Naive thymus-derived CD4-positive, alpha-beta T cell (primary cell): Measurements from ENCODE around the gene CAMK4. TPM values are rescaled to one million over a fixed set of nuclear protein-coding genes. Genes with fewer than 3 reads are reported as not detected.

Source experiments
- ATAC-seq: fragments of 150-1000 bp; cut with Tn5 transposase; 2 replicates; pipeline ENCODE4 v1.10.0; 2021; ENCODE audit warnings: mild to moderate bottlenecking, moderate library complexity
- CTCF ChIA-PET: fragments of 350-600 bp; sonication (Branson Sonifier 250); formaldehyde crosslinking; loops from one replicate; lab custom pipeline; 2021; ENCODE audit warnings: antibody characterized with exemption; lab: Charles Lee
- POLR2A ChIA-PET: fragments of 350-600 bp; sonication (Branson Sonifier 250); formaldehyde crosslinking; loops from one replicate; lab custom pipeline; 2021; ENCODE audit warnings: antibody characterized with exemption, inconsistent platforms; lab: Charles Lee
- DNase-seq, 9 donors: peaks; one replicate each; pipeline versions ENCODE4 v3.0.0 to v3.0.0-alpha.2; 2020 to 2022; ENCODE audit warnings: mixed read lengths in 1 of 9
- H3K27ac ChIP-seq: one replicate; pipeline ENCODE4 v1.7.0; 2013; ENCODE audit warnings: mild to moderate bottlenecking, low read depth, low read length, moderate library complexity
- H3K27me3 ChIP-seq, 2 donors: one replicate each; pipeline ENCODE4 v1.7.0; 2013; ENCODE audit warnings: low read length in 2 of 2, mild to moderate bottlenecking in 2 of 2, moderate library complexity in 2 of 2; ENCODE audit not compliant: control insufficient read depth in 2 of 2, insufficient read depth in 2 of 2
- H3K36me3 ChIP-seq, 3 experiments: 1 replicate in 2 of 3; 2 replicates in 1 of 3; pipeline ENCODE4 v1.7.0; 2013; ENCODE audit warnings: low read length in 3 of 3, mild to moderate bottlenecking in 3 of 3, moderate library complexity in 1 of 3; ENCODE audit not compliant: insufficient read depth in 3 of 3, control insufficient read depth in 2 of 3
- H3K4me1 ChIP-seq, 2 donors: one replicate each; pipeline ENCODE4 v1.7.0; 2013; ENCODE audit warnings: low read length in 2 of 2, mild to moderate bottlenecking in 2 of 2, moderate library complexity in 1 of 2; ENCODE audit not compliant: control insufficient read depth in 2 of 2, insufficient read depth in 2 of 2
- H3K4me3 ChIP-seq: 2 replicates; pipeline ENCODE4 v1.7.0; 2013; ENCODE audit warnings: mild to moderate bottlenecking, low read length
- H3K9me3 ChIP-seq, 3 experiments: 1 replicate in 2 of 3; 2 replicates in 1 of 3; pipeline ENCODE4 v1.7.0; 2013; ENCODE audit warnings: low read length in 3 of 3; ENCODE audit not compliant: control insufficient read depth in 2 of 3
- H3K27ac Mint-ChIP-seq, 9 donors: one replicate each; pipeline ENCODE4 v1.8.0; 2020 to 2022; ENCODE audit warnings: mixed read lengths in 9 of 9, mild to moderate bottlenecking in 8 of 9, moderate library complexity in 5 of 9, inconsistent platforms in 2 of 9
- H3K27me3 Mint-ChIP-seq, 5 donors: one replicate each; pipeline ENCODE4 v1.8.0; 2021 to 2022; ENCODE audit warnings: mixed read lengths in 5 of 5, mild to moderate bottlenecking in 1 of 5
- H3K36me3 Mint-ChIP-seq, 5 donors: one replicate each; pipeline ENCODE4 v1.8.0; 2020 to 2022; ENCODE audit warnings: mixed read lengths in 5 of 5, mild to moderate bottlenecking in 3 of 5, inconsistent platforms in 1 of 5
- H3K4me1 Mint-ChIP-seq, 7 donors: one replicate each; pipeline ENCODE4 v1.8.0; 2020 to 2022; ENCODE audit warnings: mixed read lengths in 7 of 7, mild to moderate bottlenecking in 3 of 7, inconsistent platforms in 1 of 7
- H3K4me3 Mint-ChIP-seq, 10 donors: one replicate each; pipeline ENCODE4 v1.8.0; 2020 to 2022; ENCODE audit warnings: mild to moderate bottlenecking in 10 of 10, mixed read lengths in 10 of 10, moderate library complexity in 6 of 10, inconsistent platforms in 2 of 10
- H3K9me3 Mint-ChIP-seq, 11 donors: one replicate each; pipeline ENCODE4 v1.8.0; 2020 to 2022; ENCODE audit warnings: mixed read lengths in 11 of 11, mild to moderate bottlenecking in 4 of 11, inconsistent platforms in 1 of 11, moderate library complexity in 1 of 11
- intact Hi-C, 2 donors: fragments of 100-400 bp; cut with micrococcal nuclease; formaldehyde crosslinking; loops; one replicate each; pipeline ENCODE4 v1.15.1; 2023
- polyA plus RNA-seq, 2 donors: library from polyadenylated mRNA; unstranded; fragments of 300-500 nt; fragmentation: Illumina TruSeq; gene quantifications; one replicate each; pipeline ENCODE4 v1.2.3, GENCODE V29; 2021
- total RNA-seq, 6 experiments: library from RNA in 5 of 6; stranded (reverse) in 5 of 6; gene quantifications; 1 replicate in 5 of 6; 2 replicates in 1 of 6; pipeline ENCODE4 v1.2.3 and lab custom pipeline; 2021 to 2026

The CAMK4 gene
- total and polyA plus RNA-seq, 7 experiments from 2014 or later, result 118 to 366 (median 200) TPM

DNA sequence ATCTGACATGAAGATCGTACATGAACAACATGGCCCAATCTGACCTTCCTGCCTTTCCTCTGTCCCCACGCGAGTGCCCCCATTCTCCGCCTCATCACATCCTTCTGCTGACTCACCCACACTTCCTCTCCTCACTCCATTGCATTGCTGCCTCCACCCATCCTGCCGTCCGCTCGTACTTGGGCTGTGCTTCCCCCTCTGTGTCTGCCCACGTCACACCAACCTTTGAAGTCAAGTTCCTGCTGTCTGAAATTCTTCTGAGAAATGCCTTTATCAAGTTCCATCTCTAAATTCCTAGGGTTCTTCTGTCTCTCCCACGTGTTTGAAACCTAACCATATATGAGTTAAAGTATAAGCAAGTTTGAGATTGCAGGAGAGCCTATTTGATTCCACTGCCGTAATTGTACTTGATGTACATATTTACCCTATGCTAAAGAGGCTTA, 306.1 kb downstream of the CAMK4 start:
- peak overlapping the region; percentile 1 to 78 (median 66) for H3K4me3 Mint-ChIP-seq
- H3K36me3 ChIP-seq, result no peaks in the 10 kb centered on the region
- peak overlapping the region; percentile 34 for H3K27ac ChIP-seq
- H3K27me3 Mint-ChIP-seq, result peaks cover 0 to 3% (median 0%) of the 10 kb centered on the region in 5 donors
- peaks cover 9 to 13% of the 10 kb centered on the region in 2 donors for H3K4me1 ChIP-seq
- no peaks in the 10 kb centered on the region for H3K9me3 ChIP-seq
- ATAC-seq (peak; percentile 100), DNase-seq (peak; percentile 51 to 94 (median 78))
- peaks cover 0 to 9% (median 0%) of the 10 kb centered on the region in 11 donors for H3K9me3 Mint-ChIP-seq
- peaks cover 10 to 28% (median 14%) of the 10 kb centered on the region in 7 donors for H3K4me1 Mint-ChIP-seq
- H3K36me3 Mint-ChIP-seq, result peaks cover 0 to 24% (median 0%) of the 10 kb centered on the region in 5 donors
- no peaks in the 10 kb centered on the region for H3K27me3 ChIP-seq
- peak overlapping the region; percentile 6 for H3K4me3 ChIP-seq
- ChIA-PET CTCF (interaction anchor here (1.3 to 1.5 kb wide), 2 partner anchors 21 to 34 kb away, joined by 3 to 5 read pairs; no protein-coding TSS in a partner anchor), POLR2A (interaction anchor here (0.8 to 1.7 kb wide), 3 partner anchors 17 to 630 kb away, joined by 3 to 6 read pairs (median 3); partner anchors contain the start of gene STARD4)
- intact Hi-C loops, result loop anchor here (1.0 to 5.0 kb wide), 7 partner anchors 18 to 793 kb away; partner anchors contain the start of genes NREP (in 2 of the 2), STARD4 (in 2 of the 2) and SLC25A46 (in 1 of the 2)
- peak overlapping the region; percentile 6 to 90 (median 76) for H3K27ac Mint-ChIP-seq

DNA sequence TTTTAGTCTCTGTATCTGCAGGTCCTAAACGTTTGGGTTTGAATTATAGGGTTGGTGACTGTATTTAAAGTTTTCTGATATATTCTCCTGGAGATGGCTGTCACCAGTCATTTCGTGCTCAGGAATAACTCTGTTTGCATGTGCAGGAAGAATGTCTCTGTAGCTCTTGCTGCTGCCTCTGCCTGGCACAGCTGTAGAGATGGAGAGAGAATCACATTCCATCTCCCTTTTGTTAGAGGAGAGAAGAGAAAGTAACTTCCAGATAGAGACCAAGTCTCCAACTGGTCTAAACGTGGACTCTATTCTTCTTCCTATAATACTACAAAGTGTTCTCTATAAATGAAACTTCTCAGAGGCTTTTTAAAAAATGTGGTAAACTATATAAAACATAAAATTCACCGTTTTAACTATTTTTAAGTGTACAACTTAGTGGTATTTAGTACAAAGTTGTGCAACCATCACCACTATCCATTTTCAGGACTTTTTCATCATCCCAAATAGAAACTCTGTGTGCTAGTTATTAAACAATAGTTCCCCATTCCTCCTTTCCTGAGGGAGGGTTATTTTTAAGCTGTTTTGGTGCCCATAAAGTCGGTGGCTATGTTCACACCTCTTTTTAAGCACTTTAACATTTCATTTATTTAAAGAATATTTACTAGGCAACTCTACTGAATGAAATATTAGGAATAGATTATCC, 308.9 kb downstream of the CAMK4 start:
- POLR2A ChIA-PET, result no interaction called here
- H3K4me3 Mint-ChIP-seq, result peak overlapping the region in 1 of 10 donors; percentile 22

DNA sequence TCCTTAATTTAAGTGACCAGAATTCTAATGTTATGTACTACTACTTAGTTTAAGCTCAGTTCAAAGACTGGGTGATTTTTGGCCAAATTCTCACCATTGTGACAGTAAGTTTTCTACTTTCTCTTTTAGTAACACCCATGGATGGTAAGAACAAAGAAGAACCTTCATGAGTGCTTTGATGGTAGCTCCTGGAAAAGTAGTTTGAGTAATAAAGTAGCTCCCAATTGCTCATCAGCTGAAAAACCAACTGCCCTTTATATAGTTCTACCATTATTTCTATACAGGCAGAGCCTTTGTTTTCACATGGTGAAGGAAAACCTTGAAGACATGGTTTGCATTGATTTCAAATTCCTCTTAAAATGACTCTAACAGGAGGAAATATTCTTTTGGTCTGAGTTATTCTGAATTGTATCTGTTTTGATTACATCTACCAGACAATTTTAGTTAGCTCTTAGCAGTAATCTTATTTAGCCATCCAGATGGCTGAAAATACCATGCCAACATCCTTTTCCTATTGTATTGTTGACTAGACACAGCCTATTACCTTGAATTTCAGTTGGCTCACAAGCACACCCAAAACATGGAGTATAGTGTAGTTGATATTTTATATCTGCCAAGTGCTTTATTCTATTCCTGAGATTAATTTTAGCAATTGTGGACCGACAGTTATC, 311.8 kb downstream of the CAMK4 start:
- intact Hi-C loops, result no loop called here
- no peak for ATAC-seq
- Mint-ChIP-seq H3K27me3 (peaks cover 9 to 27% (median 13%) of the 10 kb centered on the region in 5 donors), H3K9me3 (peaks cover 0 to 9% (median 0%) of the 10 kb centered on the region in 11 donors), H3K4me1 (peaks cover 0 to 17% (median 4%) of the 10 kb centered on the region in 7 donors), H3K4me3 (no peak overlapping the region), H3K27ac (no peak overlapping the region), H3K36me3 (peaks cover 0 to 13% (median 4%) of the 10 kb centered on the region in 5 donors)
- H3K27me3 ChIP-seq, result no peaks in the 10 kb centered on the region
- ChIA-PET POLR2A (no interaction called here), CTCF (interaction anchor here (0.6 kb wide), 1 partner anchor 15 kb away, joined by 3 read pairs; no protein-coding TSS in a partner anchor)
- H3K9me3 ChIP-seq, result no peaks in the 10 kb centered on the region
- no peak overlapping the region for H3K27ac ChIP-seq
- peaks cover 3 to 5% of the 10 kb centered on the region in 2 donors for H3K4me1 ChIP-seq
- no peak for DNase-seq
- no peak overlapping the region for H3K4me3 ChIP-seq
- H3K36me3 ChIP-seq, result no peaks in the 10 kb centered on the region

More for the DNA sequence above, 308.9 kb downstream of the CAMK4 start:
- H3K27me3 ChIP-seq, result no peaks in the 10 kb centered on the region
- peaks cover 0 to 9% (median 0%) of the 10 kb centered on the region in 11 donors for H3K9me3 Mint-ChIP-seq
- DNase-seq, result no peak
- ATAC-seq, result no peak
- H3K27ac ChIP-seq, result no peak overlapping the region
- CTCF ChIA-PET, result interaction anchor here (1.1 kb wide), 1 partner anchor 18 kb away, joined by 4 read pairs; no protein-coding TSS in a partner anchor
- peak overlapping the region in 3 of 9 donors; percentile 30 to 74 (median 65) for H3K27ac Mint-ChIP-seq
- H3K9me3 ChIP-seq, result no peaks in the 10 kb centered on the region
- no peak overlapping the region for H3K4me3 ChIP-seq
- H3K36me3 Mint-ChIP-seq, result peaks cover 0 to 19% (median 0%) of the 10 kb centered on the region in 5 donors
- peaks cover 9 to 13% of the 10 kb centered on the region in 2 donors for H3K4me1 ChIP-seq
- H3K4me1 Mint-ChIP-seq, result peaks cover 10 to 32% (median 14%) of the 10 kb centered on the region in 7 donors
- no peaks in the 10 kb centered on the region for H3K36me3 ChIP-seq
- intact Hi-C loops, result loop anchor here in 1 of 2 donors (5.0 kb wide), 1 partner anchor 796 kb away; the partner anchor contains the start of gene SLC25A46
- peaks cover under 1 to 13% (median 6%) of the 10 kb centered on the region in 5 donors for H3K27me3 Mint-ChIP-seq

DNA sequence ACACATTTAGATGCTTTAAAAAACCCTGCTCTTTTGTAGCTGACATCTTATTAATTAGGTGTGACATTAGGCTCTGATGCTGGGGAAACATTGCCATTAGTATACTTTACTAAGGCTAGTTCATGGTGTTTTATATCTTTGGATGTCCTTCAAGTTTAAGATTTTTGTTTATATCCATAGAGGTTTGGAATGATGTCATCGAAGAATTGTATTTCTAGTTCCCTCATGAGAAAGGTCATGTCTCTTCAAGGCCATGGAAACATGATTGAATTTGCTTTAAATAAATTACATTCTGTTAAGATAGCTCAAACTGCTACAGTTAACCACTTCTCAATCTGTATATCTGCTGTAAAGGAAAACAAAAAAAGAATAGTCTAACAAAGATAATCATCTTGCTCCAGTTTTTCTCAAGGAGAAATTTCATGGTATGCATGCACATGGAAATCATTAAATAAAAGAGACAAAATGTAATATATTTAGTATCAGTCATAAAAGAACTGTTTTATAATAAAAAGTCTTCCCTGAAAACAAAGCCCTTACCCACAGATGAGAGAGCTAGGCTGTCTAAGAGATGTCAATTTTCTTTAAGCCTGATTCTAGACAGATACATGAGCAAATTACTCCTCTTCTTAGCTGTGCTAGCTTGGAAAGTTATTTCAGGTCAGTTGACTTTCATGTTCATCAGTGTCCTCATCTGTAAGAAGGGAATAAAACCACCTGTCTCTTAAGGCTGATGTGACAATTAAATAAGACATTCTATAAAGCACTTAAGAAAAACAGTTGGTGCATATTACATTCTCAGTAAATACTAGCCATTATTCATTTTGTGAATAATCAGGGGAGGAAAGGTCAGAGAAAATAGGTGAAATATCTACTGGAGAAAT, 313.2 kb downstream of the CAMK4 start:
- H3K27ac Mint-ChIP-seq, result no peak overlapping the region
- Histone ChIP-seq H3K9me3 (no peaks in the 10 kb centered on the region), H3K27me3 (no peaks in the 10 kb centered on the region), H3K4me1 (no peaks in the 10 kb centered on the region), H3K4me3 (no peak overlapping the region), H3K36me3 (no peaks in the 10 kb centered on the region), H3K27ac (no peak overlapping the region)
- ATAC-seq, result no peak
- intact Hi-C loops, result no loop called here
- no peak for DNase-seq
- H3K27me3 Mint-ChIP-seq, result peaks cover 9 to 37% (median 13%) of the 10 kb centered on the region in 5 donors
- H3K9me3 Mint-ChIP-seq, result peaks cover 0 to 9% (median 0%) of the 10 kb centered on the region in 11 donors
- no peak overlapping the region for H3K4me3 Mint-ChIP-seq
- POLR2A ChIA-PET, result no interaction called here
- H3K36me3 Mint-ChIP-seq, result peaks cover 0 to 13% (median 4%) of the 10 kb centered on the region in 5 donors
- CTCF ChIA-PET, result no interaction called here
- peaks cover 0 to 10% (median 0%) of the 10 kb centered on the region in 7 donors for H3K4me1 Mint-ChIP-seq

Other genes with a start within 250 kb of the CAMK4 start
- gene TSLP, start 152.7 kb upstream of the CAMK4 start, total RNA-seq, result under 1 TPM in 1 of 5 experiments, not detected in 4; 0.15 TPM
- gene TSLP, start 152.7 kb upstream of the CAMK4 start, polyA plus RNA-seq, result not detected
- gene WDR36, start 132.0 kb upstream of the CAMK4 start, total RNA-seq, result 10 to 100 TPM; 24.8 to 37.4 (median 29.7) TPM
- 10 to 100 TPM; 24.4 to 30.8 TPM for gene WDR36, start 132.0 kb upstream of the CAMK4 start, polyA plus RNA-seq